HG03103 (cell line): ENCODE measurements around the gene SH3BGRL3.
"Not testable (repeated sequence)": the region's sequence is repeated elsewhere in the genome, so short reads cannot be mapped to it uniquely, and the experiment has no call there.

Experiments used
- ATAC-seq: cut with Tn5 transposase; IDR thresholded peaks from one replicate; pipeline ENCODE4 v1.9.1; 2021; ENCODE audit warnings: low read depth; ENCODE audit not compliant: unreplicated experiment

Gene SH3BGRL3

DNA sequence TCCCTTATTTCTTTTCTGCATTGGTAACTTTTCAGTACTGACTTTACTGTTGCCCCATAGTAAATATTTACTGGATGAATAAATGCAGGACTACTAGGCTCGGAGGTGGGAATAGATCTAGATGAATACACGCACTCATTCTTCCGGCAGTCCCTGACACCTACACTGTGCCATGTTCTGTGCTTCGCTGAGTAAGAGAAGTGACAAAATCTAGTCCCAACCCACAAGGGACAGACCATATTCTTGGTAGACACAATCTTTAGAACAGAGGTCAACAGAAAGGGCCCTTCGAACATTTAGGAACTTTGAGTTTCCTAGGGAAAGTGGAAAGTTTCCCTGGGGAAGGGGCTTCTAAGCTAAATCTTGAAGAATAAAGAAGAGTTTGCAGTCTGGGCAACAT lies 34.6 kb downstream of the SH3BGRL3 start:
- ATAC-seq, result no peak

- ATAC-seq, result no peak
Observed at GRCh38 chr1:26315874-26316850, 36.3 kb downstream of the SH3BGRL3 start.

GRCh38 chr1:26317146-26317545 lies 37.3 kb downstream of the SH3BGRL3 start:
- ATAC-seq, result no peak

- peak; percentile 33 for ATAC-seq
Observed at GRCh38 chr1:26317612-26318337, 37.9 kb downstream of the SH3BGRL3 start, which contains the start of gene CD52. Gene CD52 (plus strand): TSS chr1:26317958. CDS start chr1:26318018, 60 bp downstream.

- no peak for ATAC-seq
Observed at GRCh38 chr1:26318338-26319064, 38.6 kb downstream of the SH3BGRL3 start.

GRCh38 chr1:26320896-26321295 lies 41.0 kb downstream of the SH3BGRL3 start:
- no peak for ATAC-seq

DNA sequence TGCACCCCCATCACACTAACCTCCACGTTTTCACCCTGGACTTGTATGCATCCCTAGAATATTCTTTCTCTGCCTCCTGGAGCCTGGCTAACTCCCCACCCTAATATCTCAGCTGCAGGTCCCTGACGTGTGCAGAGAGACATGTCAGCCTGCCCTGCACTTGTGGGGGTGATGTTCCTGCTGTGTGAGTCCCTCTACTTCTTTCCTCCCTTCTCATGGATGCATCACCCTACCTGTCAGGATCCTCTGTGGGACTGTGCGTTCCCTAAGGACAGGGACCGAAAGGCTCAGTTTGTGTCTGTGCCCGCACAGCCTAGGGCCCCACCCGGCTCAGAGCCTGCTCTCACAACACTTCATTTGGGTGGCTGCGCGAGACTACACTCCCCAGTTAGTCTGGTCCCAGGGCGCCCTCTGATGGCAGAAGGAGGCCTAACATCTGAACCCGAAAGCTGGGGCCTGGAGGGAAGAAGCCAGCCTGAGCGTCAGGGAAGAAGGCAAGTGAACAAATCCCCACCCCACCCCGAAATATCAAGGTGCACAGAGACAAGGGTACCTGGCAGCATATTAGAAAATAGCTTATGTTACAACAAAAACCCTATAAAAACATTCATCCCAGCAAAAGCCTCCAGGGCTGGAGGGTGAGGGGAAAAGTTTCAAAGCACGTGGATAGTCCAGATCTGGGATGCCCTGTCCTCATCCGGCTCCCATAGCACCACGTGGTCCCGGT lies 41.6 kb downstream of the SH3BGRL3 start:
- no peak for ATAC-seq

- no peak for ATAC-seq
Observed at GRCh38 chr1:26322042-26322331, 42.1 kb downstream of the SH3BGRL3 start.

GRCh38 chr1:26323382-26323781 lies 43.5 kb downstream of the SH3BGRL3 start:
- no peak for ATAC-seq

DNA sequence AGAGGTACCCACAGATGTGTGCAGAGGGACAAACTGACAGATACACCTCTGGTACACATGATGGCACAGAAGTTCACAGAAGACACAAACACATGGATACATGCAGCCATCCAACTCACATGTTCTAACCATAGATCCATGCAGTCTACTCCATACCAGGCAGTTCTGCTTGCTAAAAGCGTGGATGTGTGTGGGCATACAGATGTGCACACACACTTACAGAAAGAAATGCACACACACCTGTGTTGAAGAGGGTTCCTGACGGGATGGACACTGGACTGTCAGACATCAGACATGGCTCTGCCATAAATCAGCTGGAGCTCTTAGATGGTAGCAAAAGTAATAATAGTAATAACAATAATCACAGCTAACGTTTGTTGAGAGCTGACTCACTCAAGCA lies 44.7 kb downstream of the SH3BGRL3 start:
- no peak for ATAC-seq

- ATAC-seq, result no peak
Observed at GRCh38 chr1:26327956-26328362, 48.1 kb downstream of the SH3BGRL3 start.

DNA sequence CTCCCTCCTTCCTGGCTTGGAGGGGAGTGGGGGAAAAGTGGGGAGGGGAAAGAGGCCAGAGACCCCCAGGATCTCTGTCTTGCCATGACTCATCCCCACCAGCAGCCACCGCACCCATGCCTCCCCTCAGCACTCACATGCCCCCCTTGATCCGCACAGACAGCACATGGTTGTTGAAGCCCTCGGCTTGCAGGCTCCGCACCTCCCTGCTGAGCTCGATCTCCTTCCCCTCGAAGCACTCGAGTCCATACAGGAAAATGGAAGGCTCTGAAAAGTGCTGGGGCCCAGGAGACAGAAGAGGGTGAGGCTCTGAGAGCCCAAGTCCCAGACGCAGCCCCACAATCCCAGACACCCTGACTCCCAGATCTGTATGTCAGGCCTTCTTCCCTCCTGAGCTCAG lies 48.7 kb downstream of the SH3BGRL3 start:
- no peak for ATAC-seq

GRCh38 chr1:26329380-26329779 lies 49.5 kb downstream of the SH3BGRL3 start:
- ATAC-seq, result not testable (repeated sequence)

- no peak for ATAC-seq
Observed at GRCh38 chr1:26330276-26330675, 50.4 kb downstream of the SH3BGRL3 start.
